ENCODE results near the gene AGBL3. TPM values are rescaled to one million over a fixed set of nuclear protein-coding genes. Genes with fewer than 3 reads are reported as not detected.

Gene AGBL3
- total and polyA plus RNA-seq, 2 of the 8 experiments (the other 6 are each of a cell fraction or from before 2014, with no cell fraction given), result 1.1 to 1.9 TPM

DNA sequence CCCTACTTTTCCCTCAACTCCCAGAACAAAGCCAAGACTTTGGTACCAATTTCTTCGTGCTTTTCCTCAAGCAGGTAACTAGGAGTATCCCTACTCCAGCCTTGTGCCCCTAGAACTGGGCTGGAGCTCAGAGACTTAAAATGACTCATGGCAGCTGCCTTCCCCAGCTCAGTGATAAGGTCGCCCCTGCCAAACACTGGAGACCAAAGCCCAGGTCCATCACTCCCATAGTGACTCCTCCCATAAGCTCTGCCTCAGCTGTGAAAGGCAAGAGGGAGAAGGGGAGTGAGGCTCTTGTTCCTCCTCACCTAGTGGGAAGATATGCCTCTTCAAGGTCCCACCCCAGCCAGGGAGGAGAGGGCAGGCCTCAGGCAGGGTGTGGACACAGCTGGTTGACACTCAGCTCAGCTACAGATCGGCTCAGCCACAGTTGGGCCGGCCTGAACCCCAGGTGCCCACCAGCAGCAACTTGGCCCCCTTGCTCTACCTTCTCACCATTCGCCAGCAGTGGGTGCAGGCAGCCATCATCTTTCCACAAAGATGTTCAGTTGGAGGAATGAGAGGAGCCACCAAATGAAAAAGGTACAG lies 198.0 kb downstream of the AGBL3 start:
- Histone ChIP-seq H3K79me2 (ENCODE audit: control insufficient read depth in 1 of 2, insufficient read depth in 2 of 2, low read length in 2 of 2) (no peaks in the 10 kb centered on the region), H4K8ac (ENCODE audit: extremely low read depth, insufficient read depth, low read length) (no peak overlapping the region), H3K79me1 (ENCODE audit: low read depth, low read length) (no peaks in the 10 kb centered on the region), H3K27me3 (replicated peaks in 1 of 4; ENCODE audit: control insufficient read depth in 3 of 4, extremely low read depth in 1 of 4, insufficient read depth in 3 of 4, low read length in 3 of 4) (no peaks in the 10 kb centered on the region), H4K91ac (replicated peaks; ENCODE audit: insufficient read length, low read length) (no peak overlapping the region), H3K9ac (replicated peaks in 1 of 4; ENCODE audit: extremely low read depth in 1 of 4, low read depth in 3 of 4, low read length in 3 of 4) (no peak overlapping the region), H2BK12ac (ENCODE audit: low read depth, low read length) (no peak overlapping the region), H4K20me1 (replicated peaks in 1 of 2; ENCODE audit: control insufficient read depth in 1 of 2, insufficient read depth in 2 of 2, low read length in 2 of 2) (no peaks in the 10 kb centered on the region), H3K23ac (ENCODE audit: insufficient read length) (no peak overlapping the region), H4K5ac (ENCODE audit: insufficient read length, low read depth, low read length) (no peak overlapping the region), H3K14ac (ENCODE audit: insufficient read length) (no peak overlapping the region), H3K4me3 (ENCODE audit: extremely low read depth in 1 of 4, insufficient read depth in 2 of 4, low read depth in 3 of 4, low read length in 4 of 4) (no peak overlapping the region), H2BK20ac (ENCODE audit: low read length) (no peak overlapping the region), H2BK5ac (ENCODE audit: low read depth, low read length) (no peak overlapping the region), H3K9me3 (ENCODE audit: insufficient read depth in 2 of 2, low read depth in 1 of 2, low read length in 1 of 2) (peaks cover 22 to 33% of the 10 kb centered on the region in 2 experiments), H3K36me3 (ENCODE audit: control insufficient read depth in 2 of 4, insufficient read depth in 4 of 4, low read length in 3 of 4) (peaks cover 2 to 13% (median 2%) of the 10 kb centered on the region in 4 experiments; a peak in 5 of 8 replicates), H2BK15ac (ENCODE audit: low read length) (no peak overlapping the region), H3K4ac (replicated peaks; ENCODE audit: insufficient read length, low read depth, low read length) (no peak overlapping the region), H2AK5ac (ENCODE audit: low read depth, low read length) (no peak overlapping the region), H2AFZ (ENCODE audit: low read length) (no peak overlapping the region), H3K4me1 (replicated peaks in 1 of 4; ENCODE audit: control insufficient read depth in 3 of 4, insufficient read depth in 4 of 4, low read length in 3 of 4) (no peaks in the 10 kb centered on the region), H3K27ac (ENCODE audit: low read depth, low read length) (no peak overlapping the region), H3K23me2 (ENCODE audit: low read depth, low read length) (no peaks in the 10 kb centered on the region), H3K56ac (replicated peaks; ENCODE audit: insufficient read length, low read depth, low read length) (no peak overlapping the region), H2BK120ac (replicated peaks; ENCODE audit: low read depth, low read length) (no peak overlapping the region), H3K18ac (ENCODE audit: extremely low read depth, low read length) (no peak overlapping the region), H3K4me2 (ENCODE audit: insufficient read depth in 1 of 2, low read depth in 2 of 2, low read length in 2 of 2) (no peak overlapping the region)
- DNase-seq (ENCODE audit: low read depth in 1 of 2, low spot score in 2 of 2) (no peak), FAIRE-seq (no peak)
- ChIA-PET CTCF (ENCODE audit: partially characterized antibody) (interaction anchor here (1.1 kb wide), 1 partner anchor 16 kb away, joined by 5 read pairs; no protein-coding TSS in a partner anchor), POLR2A (ENCODE audit: partially characterized antibody) (interaction anchor here (1.2 kb wide), 1 partner anchor 90 kb away, joined by 3 read pairs; no protein-coding TSS in a partner anchor)
- 85% methylated on average over 5 of the region's 5 CpGs; no CpG with 5 or more reads in 1 of the 2 experiments for WGBS, 2 experiments (ENCODE audit: extremely low coverage in 1 of 2, insufficient coverage in 1 of 2, insufficient read length in 1 of 2, insufficient replicate concordance in 2 of 2, low coverage in 1 of 2, low lambda C conversion rate in 2 of 2, missing lambda C conversion rate in 1 of 2)
- TF ChIP-seq SP2 (IDR thresholded peaks at IDR 0.05; ENCODE audit: low read length) (no peak), TAF1 (IDR thresholded peaks at IDR 0.05; ENCODE audit: low read depth, low read length) (no peak)

Data from H1 (cell line).